GM21367 (cell line): Measurements from ENCODE around the gene SLC6A5.

Source experiments
- ATAC-seq: cut with Tn5 transposase; IDR thresholded peaks from one replicate; pipeline ENCODE4 v1.9.1; 2021; ENCODE audit not compliant: unreplicated experiment

Gene SLC6A5

DNA sequence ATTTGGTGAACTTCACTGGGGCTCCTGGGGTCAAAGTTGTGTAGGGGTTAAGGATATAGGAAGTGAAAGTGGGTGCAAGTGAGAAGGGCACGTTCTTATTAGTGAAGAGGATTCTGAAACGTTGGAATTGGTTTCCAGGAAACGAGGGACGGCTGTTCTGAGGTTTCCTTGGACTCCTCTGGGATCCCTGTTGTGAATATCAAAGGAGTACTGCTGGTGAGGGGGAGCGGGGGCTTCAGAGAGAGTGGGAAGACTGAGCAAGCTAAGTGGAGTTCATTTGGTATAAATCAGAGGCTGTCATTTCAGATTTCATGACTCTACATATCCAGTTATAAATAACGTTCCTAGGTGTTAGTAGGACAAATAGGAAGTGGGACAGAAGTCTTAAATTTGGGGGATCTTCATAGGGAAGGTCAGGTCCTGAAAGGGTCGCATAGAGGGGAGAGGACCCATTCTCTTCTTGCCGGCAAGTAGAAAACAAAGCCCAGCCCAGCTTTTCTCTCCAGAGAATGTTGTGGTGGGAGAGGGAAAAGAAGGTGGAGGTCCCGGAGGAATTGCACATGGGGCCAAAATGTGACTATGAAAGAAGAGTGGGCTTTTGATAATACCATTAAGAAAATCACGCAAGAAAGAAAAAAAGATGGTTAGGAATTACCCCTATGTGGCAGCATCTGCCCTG, 68.9 kb downstream of the SLC6A5 start:
- no peak for ATAC-seq

DNA sequence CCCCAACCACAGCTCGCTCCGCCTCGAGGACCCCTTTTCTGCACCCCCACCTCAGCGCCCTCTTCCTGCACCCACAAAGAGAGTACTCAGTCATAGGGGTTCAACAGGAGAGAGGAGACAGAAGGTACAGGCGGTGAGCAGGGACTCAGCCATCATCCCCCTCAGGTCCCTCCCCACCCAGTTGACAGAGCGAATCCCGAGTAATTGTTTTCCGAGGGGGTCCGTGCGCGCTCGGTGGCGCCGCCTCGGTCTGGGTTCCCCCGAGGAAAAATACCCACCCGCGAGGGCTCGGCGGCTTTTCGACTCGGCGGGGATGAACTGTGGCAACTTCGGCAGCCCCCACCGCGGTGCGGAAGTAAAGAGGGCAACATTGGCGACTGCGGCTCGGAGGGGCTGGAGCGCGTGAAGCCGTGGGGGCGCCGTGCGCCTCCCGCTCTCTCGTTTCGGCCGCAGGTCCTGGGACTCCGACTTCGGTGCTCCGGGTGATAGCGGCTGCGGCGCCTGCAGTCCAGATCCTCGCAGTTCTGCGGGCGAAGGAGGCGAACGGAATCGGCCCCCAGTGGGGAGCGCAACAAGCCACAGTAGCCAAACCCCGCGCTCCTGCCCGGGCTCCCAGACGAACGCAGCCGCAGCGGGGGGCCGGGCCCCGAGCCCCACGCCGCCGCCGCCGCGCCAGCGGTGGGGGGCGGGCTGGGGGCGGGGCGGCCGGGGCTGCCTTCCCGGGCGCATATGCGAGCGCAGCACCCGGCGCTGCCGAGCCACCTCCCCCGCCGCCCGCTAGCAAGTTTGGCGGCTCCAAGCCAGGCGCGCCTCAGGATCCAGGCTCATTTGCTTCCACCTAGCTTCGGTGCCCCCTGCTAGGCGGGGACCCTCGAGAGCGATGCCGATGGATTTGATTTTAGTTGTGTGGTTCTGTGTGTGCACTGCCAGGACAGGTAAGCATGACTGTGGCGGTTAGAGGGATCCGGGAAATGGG, 69.7 kb downstream of the SLC6A5 start, which contains the start of gene NELL1:
Gene NELL1, plus strand, starts transcription at position 743 of the 976 bp plus-strand sequence.
- ATAC-seq: no peak

DNA sequence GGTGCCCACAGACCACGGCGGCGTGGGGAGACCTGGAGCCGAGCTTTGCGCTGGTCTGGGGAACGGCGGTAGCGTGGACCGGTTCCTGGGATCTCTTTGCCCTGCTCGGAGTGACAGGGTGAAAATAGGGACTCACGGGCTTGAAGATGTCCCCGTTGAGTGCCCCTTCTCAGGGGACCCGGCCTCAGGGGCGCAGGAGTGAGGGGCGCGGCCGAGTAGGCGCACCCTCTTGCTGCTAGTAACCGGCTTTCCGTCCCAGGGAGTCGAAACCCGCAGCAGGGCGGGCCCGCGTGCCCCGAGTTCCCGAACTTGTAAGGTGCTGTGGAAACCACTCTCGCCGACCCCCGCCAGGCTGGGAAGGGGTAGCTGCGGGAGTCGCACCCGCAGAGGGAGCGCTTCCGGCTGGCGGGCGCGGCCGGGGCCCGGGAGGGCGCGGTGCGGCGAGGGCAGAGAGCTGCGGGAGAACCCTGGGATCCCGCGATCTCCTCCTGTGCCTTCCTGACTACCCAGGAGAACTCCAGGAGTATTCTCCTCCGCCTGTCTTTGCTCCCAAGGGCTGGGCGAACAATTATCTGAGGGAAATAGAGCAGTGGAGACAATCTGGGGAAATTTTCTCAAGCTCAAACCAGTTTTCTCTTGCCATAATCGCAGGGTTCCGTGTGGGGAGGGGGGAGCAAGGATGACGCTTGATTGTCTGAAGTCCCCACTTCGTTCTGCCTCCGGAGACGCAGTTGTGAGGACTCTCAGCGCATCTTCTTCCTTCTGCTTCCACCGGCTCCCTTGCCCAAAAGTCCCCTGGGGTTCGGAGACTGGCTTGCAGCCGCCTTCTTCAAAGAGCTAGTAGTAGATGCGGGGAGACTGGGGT, 70.6 kb downstream of the SLC6A5 start:
- ATAC-seq: no peak

DNA sequence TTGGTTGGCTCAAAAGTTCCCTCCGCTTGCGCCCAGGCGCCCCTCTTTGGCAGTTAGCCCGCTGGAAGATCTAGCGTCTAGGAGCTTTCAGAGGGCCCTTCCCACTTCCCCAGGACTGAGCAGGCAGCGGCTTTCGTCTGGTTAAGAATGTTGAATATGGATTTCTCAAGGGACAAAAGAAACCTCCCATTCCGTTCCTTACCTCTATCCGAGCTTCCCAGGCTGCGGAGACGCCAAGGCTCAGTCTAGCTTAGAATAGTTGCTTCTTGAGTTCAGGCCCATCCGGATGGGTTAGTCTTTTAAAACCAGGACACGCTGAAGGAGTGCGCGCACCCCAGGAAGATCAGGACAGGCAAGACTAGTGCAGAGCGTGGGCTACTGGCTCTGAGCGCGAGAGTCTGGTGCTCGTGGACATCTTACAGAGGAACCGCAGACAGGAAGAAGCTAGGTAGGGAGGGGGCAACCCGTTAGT, 71.6 kb downstream of the SLC6A5 start:
- no peak for ATAC-seq

DNA sequence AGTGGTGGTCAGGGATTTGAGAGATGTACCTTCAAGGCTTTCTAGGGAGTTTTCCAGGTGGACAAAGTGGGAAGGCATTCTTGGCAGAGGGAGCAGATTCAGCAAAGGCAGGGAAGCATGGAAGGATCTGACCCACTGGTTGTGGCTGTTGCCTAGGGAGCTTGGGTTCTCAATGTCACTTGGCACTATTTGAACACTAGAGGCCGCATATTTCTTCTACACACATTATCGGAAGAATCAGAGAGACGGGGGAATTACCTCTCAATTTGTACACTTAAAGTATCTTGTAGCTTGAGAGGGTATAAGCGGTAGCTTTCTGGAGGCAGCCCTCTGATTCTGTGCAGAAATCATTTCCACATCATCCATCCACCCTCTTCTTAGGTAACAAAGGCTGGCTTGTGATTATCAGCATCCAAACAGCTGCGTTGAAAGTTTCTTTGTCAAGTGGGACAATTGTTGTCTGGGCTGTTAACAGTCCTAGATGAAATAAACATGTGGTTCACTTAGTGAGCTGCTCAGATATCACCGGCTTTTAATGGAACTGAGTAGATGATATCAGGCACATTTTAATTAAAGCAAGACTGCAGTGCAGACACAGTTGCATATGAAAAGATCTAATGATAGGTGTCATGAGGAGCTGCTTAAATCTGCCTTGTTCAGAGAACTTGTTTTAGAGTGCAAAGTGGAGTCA, 72.6 kb downstream of the SLC6A5 start:
- no peak for ATAC-seq

DNA sequence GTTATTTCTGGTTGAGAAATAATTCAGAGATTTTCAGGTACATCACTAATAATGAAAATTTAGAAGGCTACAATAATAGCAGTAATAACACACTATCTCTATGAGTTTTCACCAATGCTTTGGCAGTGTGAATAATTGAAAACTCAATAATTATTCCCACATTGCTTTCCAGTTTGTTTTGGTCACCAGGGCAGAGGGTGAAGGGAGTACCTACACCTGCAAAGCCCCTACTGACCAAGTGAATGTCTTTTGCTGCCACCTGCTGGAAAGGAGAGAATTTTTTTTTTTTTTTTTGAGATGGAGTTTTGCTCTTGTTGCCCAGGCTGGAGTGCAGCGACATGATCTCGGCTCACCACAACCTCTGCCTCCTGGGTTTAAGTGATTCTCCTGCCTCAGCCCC, 73.2 kb downstream of the SLC6A5 start:
- ATAC-seq: no peak

DNA sequence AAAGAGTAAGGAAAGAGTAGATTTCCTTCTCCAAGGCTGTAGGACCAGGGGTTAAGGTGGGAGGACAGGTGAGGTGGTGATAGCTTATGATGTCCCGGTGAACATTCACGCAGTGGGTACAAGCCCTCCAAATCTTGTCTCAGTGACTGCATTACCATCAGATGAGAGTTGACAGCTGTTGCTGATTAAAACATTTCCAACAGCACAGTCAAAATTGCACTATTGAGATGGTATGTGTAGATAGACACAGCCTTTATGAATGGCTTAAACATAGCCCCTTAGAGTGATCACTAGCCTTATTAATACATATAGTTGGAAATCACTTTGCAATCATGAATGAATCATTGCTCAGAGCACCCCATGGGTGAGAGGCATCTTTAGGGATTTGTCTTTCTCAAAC, 77.2 kb downstream of the SLC6A5 start:
- ATAC-seq: no peak

DNA sequence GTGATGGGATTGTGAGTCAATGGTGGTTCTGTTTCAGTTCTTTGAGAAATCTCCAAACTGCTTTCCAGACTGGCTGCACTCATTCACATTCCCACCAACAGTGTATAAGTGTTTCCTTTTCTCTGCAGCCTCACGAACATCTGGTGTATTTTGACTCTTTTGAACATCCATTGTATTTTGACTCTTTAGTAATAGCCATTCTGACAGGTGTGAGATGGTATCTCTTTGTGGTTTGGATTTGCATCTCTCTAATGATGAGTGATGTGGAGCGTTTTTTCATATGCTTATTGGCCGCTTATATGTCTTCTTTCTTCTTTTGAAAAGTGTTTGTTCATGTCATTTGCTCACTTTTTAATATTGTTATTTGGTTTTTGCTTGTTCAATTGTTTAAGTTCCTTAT, 89.4 kb downstream of the SLC6A5 start:
- ATAC-seq: no peak

DNA sequence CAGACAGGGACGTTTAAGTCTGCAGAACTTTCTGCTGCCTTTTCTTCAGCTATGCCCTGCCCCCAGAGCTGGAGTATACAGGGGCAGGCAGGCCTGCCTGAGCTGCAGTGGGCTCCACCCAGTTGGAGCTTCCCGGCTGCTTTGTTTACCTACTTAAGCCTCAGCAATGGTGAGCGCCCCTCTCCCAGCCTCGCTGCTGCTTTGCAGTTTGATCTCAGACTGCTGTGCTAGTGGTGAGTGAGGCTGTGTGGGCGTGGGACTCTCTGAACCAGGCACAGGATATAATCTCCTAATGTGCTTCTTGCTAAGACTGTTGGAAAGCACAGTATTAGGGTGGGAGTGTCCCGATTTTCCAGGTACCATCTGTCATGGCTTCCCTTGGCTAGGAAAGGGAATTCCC, 108.5 kb downstream of the SLC6A5 start:
- ATAC-seq: no peak
